COLO668 (cell line): ENCODE results near the gene RCOR1.

Source experiments
- DNase-seq: peaks from one replicate; lab custom pipeline; 2025; ENCODE audit not compliant: unreplicated experiment; lab: John Stamatoyannopoulos, UW

The RCOR1 gene

GRCh38 chr14:102708494-102708893 lies 116.0 kb downstream of the RCOR1 start:
- DNase-seq, result no peak

DNA sequence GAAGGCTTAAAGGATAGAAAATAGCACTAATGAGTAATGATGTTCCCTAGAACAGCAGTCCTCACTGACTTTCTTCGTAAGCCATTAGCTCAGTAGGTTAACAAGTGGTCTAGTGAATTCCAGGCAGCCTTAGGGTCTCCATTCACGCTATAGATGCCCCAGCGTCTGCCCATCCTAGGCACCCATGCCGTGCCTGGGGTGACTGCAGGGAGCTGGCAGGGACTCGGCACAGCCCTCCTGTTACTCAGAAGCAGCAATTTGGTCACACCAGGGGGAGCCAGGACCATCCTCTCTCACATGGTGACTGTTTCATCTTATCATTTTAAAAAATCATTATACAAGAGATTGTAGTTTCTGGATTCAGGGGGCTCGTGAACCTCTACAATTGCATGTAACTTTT lies 118.8 kb downstream of the RCOR1 start:
- no peak for DNase-seq

GRCh38 chr14:102711946-102712345 lies 119.5 kb downstream of the RCOR1 start:
- DNase-seq, result no peak

DNA sequence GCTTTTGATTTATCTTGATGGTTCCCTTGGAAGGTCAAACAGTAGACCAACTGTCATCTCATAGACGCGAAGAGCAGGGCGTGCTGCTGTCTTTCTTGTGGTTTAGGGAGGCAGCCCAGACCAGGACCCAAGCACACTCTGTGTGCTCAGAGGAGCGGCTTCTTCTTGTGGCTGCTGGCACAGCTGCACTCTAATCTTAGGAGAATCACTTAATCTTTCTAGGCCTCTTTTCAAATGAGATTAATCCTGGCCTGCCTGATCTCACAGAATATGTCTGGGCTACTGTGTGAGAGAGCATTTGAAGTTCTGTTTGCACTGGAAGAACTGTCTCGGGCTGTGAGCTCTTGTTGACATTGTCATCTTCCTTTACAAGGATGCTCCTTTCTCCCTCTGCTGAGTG lies 124.8 kb downstream of the RCOR1 start:
- no peak for DNase-seq

DNA sequence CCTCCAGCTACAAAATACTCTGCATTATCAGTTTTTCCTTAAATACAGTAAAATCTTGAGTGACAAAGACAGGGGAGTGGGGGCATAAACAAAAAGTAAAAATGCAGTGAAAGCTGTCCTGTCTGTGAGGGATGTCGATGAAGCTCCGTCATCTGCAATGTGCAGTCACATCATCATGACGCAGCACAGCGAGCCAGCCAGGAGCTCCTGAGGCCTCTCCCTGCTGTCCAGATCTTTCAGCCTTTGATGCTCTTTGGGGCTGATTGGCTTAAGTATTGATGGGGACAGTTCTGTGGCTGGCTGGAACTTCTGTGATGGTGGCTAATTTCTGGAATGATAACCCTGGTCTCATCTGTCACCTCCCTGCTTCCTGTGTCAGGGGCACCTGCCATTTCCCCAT lies 130.2 kb downstream of the RCOR1 start:
- DNase-seq, result no peak

DNA sequence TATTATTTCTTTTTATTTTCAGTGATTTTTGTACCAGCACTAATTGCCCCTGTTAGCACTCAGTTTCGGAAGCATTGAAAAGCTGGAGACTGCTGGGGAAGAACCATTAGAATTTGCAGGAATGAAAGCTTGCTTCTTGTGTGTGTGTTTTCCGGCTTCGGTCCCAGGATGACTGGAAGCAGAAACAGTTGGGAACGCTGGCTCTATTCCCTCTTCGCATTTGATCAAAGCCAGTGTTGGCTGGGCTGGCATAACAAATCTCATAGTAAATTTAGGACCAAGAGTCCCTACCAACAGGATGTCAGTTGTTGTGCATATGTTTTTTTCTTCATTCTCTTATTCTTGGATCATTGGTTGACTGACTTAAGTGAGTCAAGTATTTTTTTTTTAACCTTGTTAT lies 131.2 kb downstream of the RCOR1 start:
- DNase-seq, result no peak

GRCh38 chr14:102726191-102726949 lies 133.9 kb downstream of the RCOR1 start:
- DNase-seq, result no peak

GRCh38 chr14:102727336-102728095 lies 135.1 kb downstream of the RCOR1 start:
- DNase-seq, result no peak

DNA sequence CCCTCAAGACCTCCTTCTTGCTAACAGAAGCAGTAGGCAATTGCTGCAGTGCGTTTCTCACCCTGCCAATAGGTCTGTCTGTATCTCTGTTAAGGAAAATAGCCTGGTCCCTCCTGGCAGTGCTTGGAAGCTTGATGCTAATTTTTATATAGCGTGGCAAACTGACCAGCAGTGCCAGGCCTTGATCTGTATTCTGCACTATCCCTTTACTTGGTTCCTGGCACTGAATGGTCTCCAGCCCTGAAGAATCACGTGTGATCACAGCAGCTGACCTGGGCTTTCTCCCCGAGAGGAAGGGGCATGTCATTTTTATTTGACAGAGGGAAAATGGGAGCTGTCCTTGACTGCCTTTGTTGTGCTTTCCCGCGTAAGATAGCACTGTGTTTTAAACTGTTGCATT lies 136.1 kb downstream of the RCOR1 start:
- no peak for DNase-seq

- DNase-seq, result no peak
Measured at GRCh38 chr14:102729268-102729667, 136.8 kb downstream of the RCOR1 start.

GRCh38 chr14:102729825-102730224 lies 137.4 kb downstream of the RCOR1 start:
- DNase-seq, result no peak

DNA sequence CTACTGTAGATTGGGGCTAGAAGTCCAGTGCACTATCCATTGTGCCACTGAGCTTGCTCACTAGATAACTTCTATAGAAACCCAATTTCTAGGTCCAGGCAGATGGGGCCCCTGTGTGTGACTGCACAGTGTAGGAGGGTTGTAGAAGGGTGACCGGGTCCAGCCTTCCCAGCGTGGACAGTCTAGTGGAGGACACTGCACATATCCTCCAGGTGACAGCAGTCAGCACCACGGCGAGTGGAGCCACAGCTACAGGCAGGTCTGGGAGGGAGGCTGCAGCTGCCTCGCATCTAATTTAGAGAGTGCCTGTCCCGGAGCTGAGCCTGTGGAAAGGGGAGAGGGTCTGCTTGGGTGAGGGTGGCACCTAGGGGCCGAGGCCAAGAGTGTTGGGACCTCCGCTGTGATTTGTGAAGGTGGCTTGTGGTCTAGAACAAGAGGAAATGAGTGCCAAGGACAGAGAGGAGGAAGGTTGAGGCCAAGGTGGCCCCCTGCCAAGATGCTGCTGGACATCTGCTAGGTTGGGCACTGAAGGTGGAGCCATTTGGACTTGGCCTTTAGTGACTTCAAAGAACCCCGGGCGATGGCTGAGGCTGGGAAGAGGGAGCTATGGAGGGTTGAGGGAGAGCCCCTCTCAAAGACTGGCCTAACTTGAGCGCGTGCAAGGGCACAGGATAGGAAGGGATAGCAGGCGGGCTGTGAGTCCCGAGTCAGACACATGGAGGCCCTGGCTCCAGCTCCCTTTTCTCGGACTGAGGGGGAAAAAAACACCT lies 138.8 kb downstream of the RCOR1 start:
- DNase-seq, result no peak

- peak; percentile 29 for DNase-seq
Measured at GRCh38 chr14:102731871-102732800, 139.7 kb downstream of the RCOR1 start.

GRCh38 chr14:102732924-102733323 lies 140.5 kb downstream of the RCOR1 start:
- no peak for DNase-seq

DNA sequence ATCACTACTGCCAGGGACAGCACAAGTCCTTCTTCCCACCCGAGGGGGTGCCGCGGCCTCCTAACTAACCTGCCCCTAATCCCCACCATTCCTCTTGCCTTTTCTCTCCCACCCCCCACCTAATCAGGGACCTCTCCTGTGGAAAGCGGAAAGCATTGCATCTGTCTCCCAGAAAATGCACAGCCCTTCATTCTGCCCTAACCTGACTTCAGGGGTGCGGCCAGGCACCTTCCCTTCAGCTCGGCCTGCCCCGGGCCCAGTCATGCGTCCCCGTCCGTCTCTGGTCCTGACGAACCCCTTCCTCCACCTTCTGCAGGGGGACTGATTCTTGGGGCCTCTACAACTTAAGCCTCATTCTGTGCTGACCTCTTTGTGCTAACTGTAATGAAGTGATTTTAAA lies 140.9 kb downstream of the RCOR1 start:
- DNase-seq, result no peak

DNA sequence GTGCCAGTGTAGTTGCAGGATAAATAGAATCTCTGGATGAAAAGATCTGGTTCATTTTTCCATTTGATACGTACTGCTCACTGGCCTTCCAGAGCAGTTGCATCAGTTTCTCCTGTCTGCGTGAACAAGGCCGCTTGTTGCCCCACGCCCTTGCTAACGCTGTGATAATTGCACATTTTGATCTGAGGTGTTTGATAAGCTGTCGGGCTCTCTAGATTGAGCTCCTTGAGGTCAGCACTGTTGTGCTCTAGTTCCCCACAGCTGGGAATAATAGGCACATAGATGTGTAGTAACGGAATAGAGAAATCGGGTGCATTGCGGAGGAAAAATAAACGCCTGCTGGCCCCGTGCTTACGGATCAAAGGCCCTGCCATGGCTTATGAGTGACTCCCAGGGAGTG lies 142.0 kb downstream of the RCOR1 start:
- DNase-seq, result no peak

DNA sequence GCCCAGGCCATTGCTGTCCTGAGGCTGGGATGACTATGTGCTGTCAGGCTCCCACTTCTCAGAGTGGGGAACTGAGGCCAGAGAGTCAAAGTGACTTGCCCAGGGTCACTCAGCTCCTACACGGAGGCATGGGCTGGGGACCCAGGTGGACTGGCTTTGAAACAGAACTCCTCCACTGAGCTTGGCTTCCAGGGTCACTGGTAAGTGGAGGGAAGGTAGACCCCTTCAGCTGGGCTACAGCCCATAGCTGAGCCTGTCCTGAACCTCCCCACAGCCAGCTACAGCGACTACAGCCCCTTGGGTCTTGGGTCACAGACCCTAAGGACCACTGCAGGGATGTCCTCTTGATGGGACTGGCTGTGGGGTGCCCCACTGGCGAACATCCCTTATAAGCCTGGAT lies 144.5 kb downstream of the RCOR1 start:
- no peak for DNase-seq

DNA sequence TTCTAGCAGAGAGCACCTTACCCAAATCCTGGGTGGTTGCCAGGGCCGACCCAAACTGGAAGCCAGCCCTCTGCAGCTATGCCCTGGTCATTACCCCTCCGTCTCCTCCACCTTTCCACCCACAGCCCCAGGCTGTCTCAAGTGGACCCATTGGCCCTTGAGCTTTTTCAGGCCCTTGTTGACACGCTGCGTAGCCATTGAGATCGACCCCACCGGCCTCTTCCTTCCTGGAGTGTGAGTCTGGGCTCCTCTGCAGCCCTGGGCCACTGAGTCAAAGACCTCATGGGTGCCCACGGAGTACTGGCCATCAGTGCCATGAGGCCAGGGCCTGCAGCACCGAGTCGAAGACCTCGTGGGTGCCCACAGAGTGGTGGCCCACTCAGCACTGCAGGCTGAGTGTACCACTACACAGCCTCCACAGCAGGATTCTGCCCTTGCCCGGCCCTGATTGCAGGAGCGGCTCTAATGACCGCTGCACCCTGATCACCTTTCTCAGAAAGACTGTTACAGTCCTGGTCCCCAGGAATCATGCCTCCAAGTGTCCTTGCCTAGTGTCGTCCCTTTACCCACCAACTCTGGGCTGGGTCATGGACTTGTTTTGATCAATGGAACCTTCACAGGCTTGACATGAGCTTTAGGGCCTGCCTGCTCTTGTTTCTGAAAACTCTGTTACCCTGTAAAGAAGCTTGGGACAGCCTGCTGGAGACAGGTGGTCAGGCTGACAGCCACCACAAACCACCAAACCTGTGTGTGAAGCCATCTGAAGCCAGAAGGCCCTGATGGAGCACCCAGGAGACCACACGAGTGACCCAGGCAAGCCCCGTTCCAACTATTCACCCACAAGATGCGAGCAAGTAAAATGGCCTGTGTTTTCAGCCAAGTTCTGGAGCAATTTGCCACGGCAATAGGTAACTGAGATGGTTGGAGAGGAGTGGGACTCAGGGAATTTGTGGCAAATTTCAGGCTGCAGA lies 145.2 kb downstream of the RCOR1 start:
- DNase-seq, result no peak

DNA sequence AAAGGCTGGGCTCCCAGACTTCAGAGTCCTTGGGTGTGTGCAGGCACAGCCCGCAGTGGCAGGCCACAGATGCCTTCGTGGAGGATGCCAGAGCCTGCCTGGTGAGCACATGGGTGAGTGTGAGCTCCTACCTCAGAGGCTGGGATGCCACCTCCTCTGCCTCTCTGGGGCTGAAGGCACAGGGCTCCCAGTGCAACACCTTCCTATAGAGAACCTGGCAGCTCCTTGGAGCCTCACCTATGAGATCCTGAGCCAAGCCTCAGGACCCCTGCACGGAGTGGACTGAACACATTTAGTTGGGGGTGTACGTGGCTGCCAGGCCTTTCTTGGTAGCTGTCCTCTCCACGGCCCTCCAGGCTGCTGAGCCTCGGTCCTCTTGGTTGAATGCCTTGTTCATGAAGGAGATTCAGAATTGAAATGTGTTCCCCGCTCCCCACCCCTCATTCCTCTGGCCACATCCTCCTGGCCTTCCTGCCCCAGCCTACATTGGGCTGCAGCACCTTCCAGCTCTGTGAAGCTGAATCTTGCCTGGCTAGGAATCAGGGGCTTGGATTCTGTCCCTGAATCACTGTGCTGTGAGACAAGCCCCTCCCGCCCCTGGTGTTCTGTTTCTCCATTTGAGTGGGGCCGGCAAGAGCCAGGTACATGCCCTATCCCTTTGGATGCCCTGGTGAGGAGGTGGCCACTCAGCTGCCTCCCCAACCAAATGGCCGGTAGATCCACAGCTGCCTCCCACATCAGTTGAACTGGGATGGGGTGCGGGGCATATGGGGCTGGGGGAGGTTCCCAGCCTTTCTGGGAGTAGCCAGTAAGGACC lies 146.1 kb downstream of the RCOR1 start:
- no peak for DNase-seq
